RWPE1 (cell line): Measurements from ENCODE around the gene RBM26.

Experiments used
- CTCF ChIA-PET: fragments of 350-600 bp; sonication (Branson Sonifier 250); formaldehyde crosslinking; extraction: SDS; loops from one replicate; lab custom pipeline; 2021; lab: Yijun Ruan, JAX
- POLR2A ChIA-PET: fragments of 400-600 bp; formaldehyde crosslinking; extraction: SDS; loops from one replicate; lab custom pipeline; 2020; ENCODE audit warnings: antibody characterized with exemption; ENCODE audit not compliant: low non-redundant PET; lab: Yijun Ruan, JAX
- DNase-seq: peaks from one replicate; pipeline ENCODE4 v3.0.0; 2012; ENCODE audit warnings: low spot score
- H3K27ac ChIP-seq: fragments of 450-650 bp; 2 replicates; pipeline ENCODE4 v1.5.1; 2017
- TF ChIP-seq, protein P1 (sequence below): fragments of 450-650 bp; conservative IDR thresholded peaks from 2 replicates; pipeline ENCODE4 v1.5.1; 2017; ENCODE audit warnings: low read depth, mild to moderate bottlenecking

The RBM26 gene

DNA sequence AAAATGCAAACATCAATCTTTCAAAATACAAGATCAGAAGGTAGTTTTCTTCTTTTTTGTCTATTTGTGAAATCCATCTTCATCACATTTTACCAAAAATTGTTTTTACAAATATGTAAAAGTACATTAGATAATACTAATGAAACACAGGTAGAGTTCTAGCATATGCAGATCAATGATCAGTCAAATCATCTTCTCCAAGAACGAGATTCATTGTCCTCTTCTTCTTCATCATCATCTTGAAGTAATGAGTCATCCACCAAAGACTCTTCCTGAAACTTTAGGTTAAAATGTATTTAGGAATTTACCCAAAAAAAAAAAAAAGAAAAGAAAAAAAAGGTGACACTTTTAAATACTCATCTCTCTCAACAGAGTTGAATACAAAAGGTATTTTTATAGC lies 85.6 kb downstream of the RBM26 start:
- TF ChIP-seq, protein P1, sequence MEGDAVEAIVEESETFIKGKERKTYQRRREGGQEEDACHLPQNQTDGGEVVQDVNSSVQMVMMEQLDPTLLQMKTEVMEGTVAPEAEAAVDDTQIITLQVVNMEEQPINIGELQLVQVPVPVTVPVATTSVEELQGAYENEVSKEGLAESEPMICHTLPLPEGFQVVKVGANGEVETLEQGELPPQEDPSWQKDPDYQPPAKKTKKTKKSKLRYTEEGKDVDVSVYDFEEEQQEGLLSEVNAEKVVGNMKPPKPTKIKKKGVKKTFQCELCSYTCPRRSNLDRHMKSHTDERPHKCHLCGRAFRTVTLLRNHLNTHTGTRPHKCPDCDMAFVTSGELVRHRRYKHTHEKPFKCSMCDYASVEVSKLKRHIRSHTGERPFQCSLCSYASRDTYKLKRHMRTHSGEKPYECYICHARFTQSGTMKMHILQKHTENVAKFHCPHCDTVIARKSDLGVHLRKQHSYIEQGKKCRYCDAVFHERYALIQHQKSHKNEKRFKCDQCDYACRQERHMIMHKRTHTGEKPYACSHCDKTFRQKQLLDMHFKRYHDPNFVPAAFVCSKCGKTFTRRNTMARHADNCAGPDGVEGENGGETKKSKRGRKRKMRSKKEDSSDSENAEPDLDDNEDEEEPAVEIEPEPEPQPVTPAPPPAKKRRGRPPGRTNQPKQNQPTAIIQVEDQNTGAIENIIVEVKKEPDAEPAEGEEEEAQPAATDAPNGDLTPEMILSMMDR, result no peak
- H3K27ac ChIP-seq, result no peak overlapping the region
- DNase-seq, result no peak
- POLR2A ChIA-PET, result no interaction called here
- CTCF ChIA-PET, result no interaction called here

DNA sequence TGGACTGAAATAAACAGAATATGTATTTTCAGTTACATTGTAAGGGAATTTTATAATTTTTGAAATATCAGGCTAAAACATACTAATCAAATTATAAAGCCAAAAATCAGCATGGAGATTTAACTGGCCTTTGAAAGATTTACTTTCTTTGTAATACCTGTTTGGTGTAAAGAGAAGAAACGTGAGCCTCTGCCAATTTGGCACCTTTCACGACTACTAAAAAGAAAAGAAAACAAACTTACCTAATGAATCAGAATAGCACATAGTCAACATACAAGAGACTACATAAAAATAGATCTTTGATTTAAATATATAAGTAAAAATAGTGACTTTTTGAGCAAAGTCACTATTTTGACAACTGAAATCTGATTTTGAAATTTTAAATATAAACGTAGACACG lies 87.4 kb downstream of the RBM26 start:
- DNase-seq, result no peak
- ChIA-PET POLR2A (no interaction called here), CTCF (interaction anchor here (0.6 kb wide), 3 partner anchors 32 to 1665 kb away, joined by 4 to 5 read pairs (median 4); no protein-coding TSS in a partner anchor)
- TF ChIP-seq, protein P1, result no peak
- no peak overlapping the region for H3K27ac ChIP-seq

DNA sequence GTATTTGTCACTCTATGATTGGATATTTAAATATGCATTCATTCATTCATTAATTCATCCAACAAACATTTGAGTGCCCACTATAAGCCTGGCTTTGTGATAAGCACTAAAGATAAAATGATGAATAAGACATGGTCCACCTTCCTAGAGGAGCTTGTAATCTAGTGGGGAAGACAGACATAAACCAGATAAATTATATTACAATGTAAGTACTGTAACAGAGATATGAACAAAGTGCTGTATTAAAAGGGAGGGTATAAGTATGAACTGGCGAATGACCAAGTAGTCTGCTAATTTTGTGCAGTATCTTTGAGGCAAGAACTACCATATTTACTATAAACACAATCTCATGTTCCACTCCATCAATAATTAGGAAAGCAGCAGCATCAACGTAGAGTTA lies 88.2 kb downstream of the RBM26 start:
- TF ChIP-seq, protein P1, result no peak
- ChIA-PET POLR2A (no interaction called here), CTCF (interaction anchor here (0.6 kb wide), 3 partner anchors 31 to 1664 kb away, joined by 4 to 5 read pairs (median 4); no protein-coding TSS in a partner anchor)
- H3K27ac ChIP-seq, result no peak overlapping the region
- no peak for DNase-seq

- no peak overlapping the region for H3K27ac ChIP-seq
- TF ChIP-seq, protein P1, result no peak
- no peak for DNase-seq
- POLR2A ChIA-PET, result no interaction called here
- CTCF ChIA-PET, result no interaction called here
Observed at GRCh38 chr13:79314652-79315051, 91.4 kb downstream of the RBM26 start.

GRCh38 chr13:79312340-79312855 lies 93.7 kb downstream of the RBM26 start:
- CTCF ChIA-PET, result no interaction called here
- DNase-seq, result no peak
- POLR2A ChIA-PET, result no interaction called here
- no peak overlapping the region for H3K27ac ChIP-seq
- TF ChIP-seq, protein P1, result no peak

DNA sequence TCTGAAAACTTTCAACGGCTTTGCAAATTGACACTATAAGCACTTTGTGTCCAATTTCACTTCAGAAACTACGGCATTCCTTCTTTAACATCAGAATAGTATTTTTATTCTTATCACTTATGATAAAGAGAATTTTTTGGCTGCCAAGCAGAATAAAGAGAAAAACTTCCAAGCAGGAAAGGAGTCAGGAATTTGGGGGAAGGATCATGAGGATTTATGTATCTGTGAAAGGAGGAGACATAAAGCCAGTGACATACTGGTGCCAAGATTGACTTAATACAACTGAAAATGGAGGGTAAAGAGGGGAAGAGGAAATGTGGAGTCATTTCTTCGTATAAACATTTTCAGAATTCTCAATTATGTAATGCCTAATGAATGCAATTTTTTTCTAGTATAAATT lies 94.7 kb downstream of the RBM26 start:
- TF ChIP-seq, protein P1, result no peak
- no peak overlapping the region for H3K27ac ChIP-seq
- no peak for DNase-seq
- ChIA-PET CTCF (no interaction called here), POLR2A (no interaction called here)
